H9 (cell line): ENCODE measurements around the gene DSTN. TPM values are rescaled to one million over a fixed set of nuclear protein-coding genes. Genes with fewer than 3 reads are reported as not detected.
A peak's percentile ranks its signal among the peaks of the same experiment; 100 is the strongest.

ENCODE experiments used
- DNase-seq: peaks from one replicate; pipeline ENCODE4 v3.0.0-alpha.2; 2017
- H2AFZ ChIP-seq: one replicate; pipeline ENCODE4 v1.6.1; 2013; ENCODE audit warnings: mild to moderate bottlenecking, low read length, control low read depth, moderate library complexity
- H2AK5ac ChIP-seq: 2 replicates; pipeline ENCODE4 v1.6.1; 2013; ENCODE audit warnings: low read length, control low read depth, mixed read lengths; ENCODE audit not compliant: insufficient read length
- H2BK120ac ChIP-seq: one replicate; pipeline ENCODE4 v1.6.1; 2013; ENCODE audit warnings: low read depth, mild to moderate bottlenecking, low read length, control low read depth, inconsistent platforms; ENCODE audit not compliant: poor library complexity, severe bottlenecking
- H2BK12ac ChIP-seq: 2 replicates; pipeline ENCODE4 v1.6.1; 2013; ENCODE audit warnings: low read length, control low read depth, mixed read lengths, low read depth; ENCODE audit not compliant: insufficient read length
- H2BK15ac ChIP-seq: 2 replicates; pipeline ENCODE4 v1.6.1; 2013; ENCODE audit warnings: low read depth, low read length, control low read depth
- H2BK20ac ChIP-seq: one replicate; pipeline ENCODE4 v1.6.1; 2013; ENCODE audit warnings: low read depth, mild to moderate bottlenecking, low read length, control low read depth, inconsistent platforms; ENCODE audit not compliant: poor library complexity, severe bottlenecking
- H2BK5ac ChIP-seq: 2 replicates; pipeline ENCODE4 v1.6.1; 2013; ENCODE audit warnings: low read length, control low read depth, mixed read lengths; ENCODE audit not compliant: insufficient read length
- H3K14ac ChIP-seq: 2 replicates; pipeline ENCODE4 v1.6.1; 2013; ENCODE audit warnings: low read length, control low read depth; ENCODE audit not compliant: insufficient read depth
- H3K18ac ChIP-seq: 2 replicates; pipeline ENCODE4 v1.6.1; 2013; ENCODE audit warnings: low read depth, mild to moderate bottlenecking, mixed read lengths, low read length, control low read depth; ENCODE audit not compliant: insufficient read length
- H3K23ac ChIP-seq: 2 replicates; pipeline ENCODE4 v1.6.1; 2013; ENCODE audit warnings: low read length, control low read depth, mixed read lengths, low read depth; ENCODE audit not compliant: insufficient read length
- H3K23me2 ChIP-seq: 2 replicates; pipeline ENCODE4 v1.6.1; 2013; ENCODE audit warnings: low read depth, mild to moderate bottlenecking, mixed read lengths, low read length, control low read depth; ENCODE audit not compliant: insufficient read length, poor library complexity, severe bottlenecking
- H3K27ac ChIP-seq: 2 replicates; pipeline ENCODE4 v1.5.1; 2013; ENCODE audit warnings: low read length, control low read depth, mixed read lengths, low read depth; ENCODE audit not compliant: insufficient read length
- H3K27me3 ChIP-seq: 2 replicates; pipeline ENCODE4 v1.6.1; 2013; ENCODE audit warnings: low read length, control low read depth, inconsistent platforms; ENCODE audit not compliant: insufficient read depth
- H3K4ac ChIP-seq: 2 replicates; pipeline ENCODE4 v1.6.1; 2013; ENCODE audit warnings: low read depth, mild to moderate bottlenecking, control low read depth, inconsistent platforms, low read length, moderate library complexity
- H3K4me1 ChIP-seq: 2 replicates; pipeline ENCODE4 v1.6.1; 2013; ENCODE audit warnings: low read length, control low read depth, inconsistent platforms; ENCODE audit not compliant: insufficient read depth
- H3K4me2 ChIP-seq: 2 replicates; pipeline ENCODE4 v1.6.1; 2013; ENCODE audit warnings: low read length, control low read depth, mixed read lengths; ENCODE audit not compliant: insufficient read length, insufficient read depth
- H3K56ac ChIP-seq: 2 replicates; pipeline ENCODE4 v1.6.1; 2013; ENCODE audit warnings: low read depth, mild to moderate bottlenecking, mixed read lengths, low read length, control low read depth; ENCODE audit not compliant: insufficient read length
- H3K79me1 ChIP-seq: 2 replicates; pipeline ENCODE4 v1.6.1; 2013; ENCODE audit warnings: low read depth, mild to moderate bottlenecking, moderate library complexity, low read length, control low read depth, inconsistent platforms; ENCODE audit not compliant: insufficient read depth, poor library complexity, severe bottlenecking
- H3K79me2 ChIP-seq: 2 replicates; pipeline ENCODE4 v1.6.1; 2013; ENCODE audit warnings: low read length, control low read depth, inconsistent platforms; ENCODE audit not compliant: insufficient read depth
- H3K9ac ChIP-seq: 2 replicates; pipeline ENCODE4 v1.6.1; 2013; ENCODE audit warnings: low read length, control low read depth, mixed read lengths; ENCODE audit not compliant: insufficient read length; ENCODE audit errors: extremely low read depth
- H3K9me3 ChIP-seq: one replicate; pipeline ENCODE4 v1.6.1; 2013; ENCODE audit warnings: low read depth, low read length, inconsistent platforms; ENCODE audit not compliant: control insufficient read depth
- H3T11ph ChIP-seq: one replicate; pipeline ENCODE4 v1.6.1; 2013; ENCODE audit warnings: mild to moderate bottlenecking, low read length, control low read depth, inconsistent platforms
- H4K20me1 ChIP-seq: one replicate; pipeline ENCODE4 v1.6.1; 2013; ENCODE audit not compliant: control insufficient read depth, insufficient read length, insufficient read depth
- H4K5ac ChIP-seq: 2 replicates; pipeline ENCODE4 v1.6.1; 2013; ENCODE audit warnings: low read depth, mild to moderate bottlenecking, mixed read lengths, low read length, control low read depth; ENCODE audit not compliant: insufficient read length
- H4K8ac ChIP-seq: replicated peaks from 2 replicates; pipeline ENCODE4 v1.6.1; 2013; ENCODE audit warnings: low read length, control low read depth, mixed read lengths, low read depth; ENCODE audit not compliant: insufficient read length
- H4K91ac ChIP-seq: 2 replicates; pipeline ENCODE4 v1.6.1; 2013; ENCODE audit warnings: low read depth, mild to moderate bottlenecking, moderate library complexity, mixed read lengths, low read length, control low read depth; ENCODE audit not compliant: insufficient read length
- H3K27ac Mint-ChIP-seq, 3 experiments: 2 replicates in 2 of 3; 3 replicates in 1 of 3; pipeline ENCODE4 v1.8.0; 2020 to 2021; ENCODE audit warnings: mixed read lengths in 3 of 3, mild to moderate bottlenecking in 1 of 3, moderate library complexity in 1 of 3
- H3K27me3 Mint-ChIP-seq: 2 replicates; pipeline ENCODE4 v1.8.0; 2021; ENCODE audit warnings: low read depth, mild to moderate bottlenecking, moderate library complexity, mixed read lengths
- H3K36me3 Mint-ChIP-seq, 3 experiments: 2 replicates in 2 of 3; 3 replicates in 1 of 3; pipeline ENCODE4 v1.8.0; 2020 to 2021; ENCODE audit warnings: low read depth in 3 of 3, mixed read lengths in 3 of 3; ENCODE audit not compliant: insufficient read depth in 1 of 3
- H3K4me1 Mint-ChIP-seq, 2 experiments: 2 replicates each; pipeline ENCODE4 v1.8.0; 2020; ENCODE audit warnings: mixed read lengths in 2 of 2
- H3K4me3 Mint-ChIP-seq, 2 experiments: 2 replicates in 1 of 2; 3 replicates in 1 of 2; pipeline ENCODE4 v1.8.0; 2020 to 2021; ENCODE audit warnings: mild to moderate bottlenecking in 2 of 2, mixed read lengths in 2 of 2, moderate library complexity in 1 of 2
- H3K9me3 Mint-ChIP-seq, 2 experiments: 2 replicates in 1 of 2; 3 replicates in 1 of 2; pipeline ENCODE4 v1.8.0; 2020; ENCODE audit warnings: mild to moderate bottlenecking in 2 of 2, mixed read lengths in 2 of 2, moderate library complexity in 1 of 2
- CTCF ChIP-seq: fragments of 200-600 bp; sonication (generic); conservative IDR thresholded peaks from 3 replicates; pipeline ENCODE4 v1.8.0; 2021; ENCODE audit warnings: antibody characterized with exemption, mild to moderate bottlenecking
- WGBS: extraction: QIAGEN DNeasy Blood & Tissue Kit; methylation state at CpG from one replicate; pipeline ENCODE4 v1.1.7; 2013; ENCODE audit warnings: missing lambda C conversion rate, low lambda C conversion rate, mixed read lengths; ENCODE audit not compliant: insufficient read length; ENCODE audit errors: extremely low coverage; 5-methylcytosine and 5-hydroxymethylcytosine counted together
- total RNA-seq: library from RNA; stranded (reverse); gene quantifications from 2 replicates; pipeline ENCODE4 v1.2.1, GENCODE V29; 2021

Gene DSTN
- total RNA-seq, 1 experiment from 2014 or later, result 145 TPM

DNA sequence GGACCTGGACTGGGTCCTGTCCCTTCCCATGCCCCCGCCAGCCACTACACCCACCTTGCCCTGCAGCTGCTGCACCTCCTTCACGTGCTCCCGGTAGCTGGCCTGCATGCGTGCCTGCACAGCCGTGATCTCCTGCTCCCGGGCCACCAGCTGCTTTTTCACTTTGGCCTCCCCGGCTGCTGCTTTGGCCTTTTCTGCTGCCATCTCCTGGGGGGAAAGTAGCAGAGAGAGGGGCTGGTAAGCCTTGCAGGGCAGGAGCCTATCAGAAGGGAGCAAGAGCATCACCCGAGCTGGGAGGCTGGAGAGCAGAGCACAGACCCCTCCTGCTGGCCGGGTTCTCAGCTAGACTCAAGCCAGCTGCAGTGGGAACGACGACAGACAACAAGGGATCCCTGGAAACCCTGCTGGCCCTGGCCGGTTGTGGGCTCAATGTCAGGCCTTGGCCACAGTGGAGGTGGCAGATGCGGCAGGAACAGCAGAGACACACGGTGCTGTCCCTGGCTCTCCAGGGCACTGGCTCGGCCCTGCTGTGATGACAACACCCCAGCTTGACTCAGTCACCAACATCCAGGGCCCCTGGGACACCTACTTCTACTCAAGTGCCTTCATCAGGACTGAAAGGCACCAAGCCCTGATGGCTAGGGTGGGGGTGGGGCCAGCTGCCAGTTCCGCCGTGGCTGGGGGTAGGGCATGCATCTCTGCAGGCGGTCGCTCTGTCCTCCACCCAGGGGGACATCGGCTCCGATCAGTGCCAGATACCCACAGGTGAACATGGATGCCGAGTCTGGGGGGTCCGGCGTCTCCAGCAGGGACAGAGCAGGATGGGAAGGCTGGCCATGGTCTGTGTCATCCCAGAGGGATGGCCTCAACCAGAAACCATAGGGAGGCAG lies 66.9 kb downstream of the DSTN start:
- Histone ChIP-seq H3T11ph (no peak overlapping the region), H2BK20ac (no peak overlapping the region), H4K5ac (no peak overlapping the region), H4K8ac (no peak overlapping the region), H3K79me2 (no peaks in the 10 kb centered on the region; the same call in 1 of the 2 replicates), H4K91ac (no peak overlapping the region), H3K4me2 (no peak overlapping the region), H3K79me1 (no peaks in the 10 kb centered on the region), H2AFZ (no peak overlapping the region), H2BK15ac (no peak overlapping the region), H3K4ac (no peak overlapping the region), H3K23me2 (no peaks in the 10 kb centered on the region), H3K56ac (no peak overlapping the region), H2AK5ac (no peak overlapping the region), H3K18ac (no peak overlapping the region), H3K23ac (no peak overlapping the region), H2BK12ac (no peak overlapping the region), H3K9me3 (no peaks in the 10 kb centered on the region), H2BK120ac (no peak overlapping the region), H2BK5ac (no peak overlapping the region), H4K20me1 (no peaks in the 10 kb centered on the region), H3K4me1 (no peaks in the 10 kb centered on the region), H3K9ac (no peak overlapping the region), H3K14ac (no peak overlapping the region), H3K27ac (no peak overlapping the region), H3K27me3 (no peaks in the 10 kb centered on the region)
- WGBS, result no CpG with 5 or more reads among the region's 24 CpGs
- Mint-ChIP-seq H3K36me3 (peaks cover 32 to 64% (median 53%) of the 10 kb centered on the region in 3 experiments), H3K4me3 (no peak overlapping the region), H3K27ac (peak overlapping the region; percentile 44 to 90 (median 87); a peak in 4 of 7 replicates), H3K27me3 (no peaks in the 10 kb centered on the region), H3K9me3 (no peaks in the 10 kb centered on the region), H3K4me1 (peaks cover 11 to 27% of the 10 kb centered on the region in 2 experiments)
- DNase-seq, result peak; percentile 80
- peak; percentile 39; the same call in 1 of the 3 replicates for TF ChIP-seq CTCF
